ENCODE measurements around the gene SLC6A12.

Gene SLC6A12

DNA sequence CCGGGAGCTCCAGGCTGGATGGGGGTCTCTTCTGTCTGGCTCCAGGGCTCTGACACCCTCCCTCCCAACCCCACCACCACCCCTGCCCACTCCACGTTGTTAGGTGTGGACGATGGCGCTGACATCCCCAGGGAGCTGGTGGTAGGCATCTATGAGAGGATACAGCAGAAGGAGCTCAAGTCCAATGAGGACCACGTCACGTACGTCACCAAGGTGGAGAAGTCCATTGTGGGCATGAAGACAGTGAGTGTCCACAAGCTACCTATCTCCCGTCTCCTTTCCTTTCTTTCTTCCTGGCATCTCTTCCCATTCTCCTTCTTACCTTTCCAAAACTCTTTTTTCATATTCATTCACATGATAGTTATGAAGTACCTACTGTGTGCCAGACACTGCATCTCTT, 52.1 kb downstream of the SLC6A12 start:
- TF ChIP-seq, protein P1, sequence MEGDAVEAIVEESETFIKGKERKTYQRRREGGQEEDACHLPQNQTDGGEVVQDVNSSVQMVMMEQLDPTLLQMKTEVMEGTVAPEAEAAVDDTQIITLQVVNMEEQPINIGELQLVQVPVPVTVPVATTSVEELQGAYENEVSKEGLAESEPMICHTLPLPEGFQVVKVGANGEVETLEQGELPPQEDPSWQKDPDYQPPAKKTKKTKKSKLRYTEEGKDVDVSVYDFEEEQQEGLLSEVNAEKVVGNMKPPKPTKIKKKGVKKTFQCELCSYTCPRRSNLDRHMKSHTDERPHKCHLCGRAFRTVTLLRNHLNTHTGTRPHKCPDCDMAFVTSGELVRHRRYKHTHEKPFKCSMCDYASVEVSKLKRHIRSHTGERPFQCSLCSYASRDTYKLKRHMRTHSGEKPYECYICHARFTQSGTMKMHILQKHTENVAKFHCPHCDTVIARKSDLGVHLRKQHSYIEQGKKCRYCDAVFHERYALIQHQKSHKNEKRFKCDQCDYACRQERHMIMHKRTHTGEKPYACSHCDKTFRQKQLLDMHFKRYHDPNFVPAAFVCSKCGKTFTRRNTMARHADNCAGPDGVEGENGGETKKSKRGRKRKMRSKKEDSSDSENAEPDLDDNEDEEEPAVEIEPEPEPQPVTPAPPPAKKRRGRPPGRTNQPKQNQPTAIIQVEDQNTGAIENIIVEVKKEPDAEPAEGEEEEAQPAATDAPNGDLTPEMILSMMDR (IDR thresholded peaks at IDR 0.05; ENCODE audit: low read depth, low read length, missing control alignments) = no peak
- H3K4me3 ChIP-seq (ENCODE audit: low read depth, low read length) = no peak overlapping the region
- DNase-seq (ENCODE audit: low read depth) = no peak

DNA sequence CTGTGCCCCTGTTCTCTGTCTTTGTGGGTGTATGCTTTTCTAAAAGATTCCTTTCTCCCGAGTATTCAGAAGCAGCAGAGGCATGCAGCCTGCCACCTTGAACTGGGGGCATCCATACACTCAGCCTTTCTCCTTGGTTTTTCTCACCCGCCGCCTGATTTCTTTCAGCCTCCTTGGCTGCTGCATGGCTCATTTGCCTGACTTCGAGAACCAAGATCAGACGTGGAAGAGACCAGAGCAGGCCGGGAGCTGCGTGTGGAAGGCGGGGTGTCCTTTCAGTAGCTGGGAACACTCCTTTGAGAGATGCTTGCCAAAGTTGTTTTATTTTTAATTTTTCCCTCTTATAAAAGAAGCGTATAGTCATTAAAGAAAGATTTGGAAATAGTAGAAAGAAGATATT, 53.1 kb downstream of the SLC6A12 start:
- no peak for DNase-seq (ENCODE audit: low read depth)
- no peak overlapping the region for H3K4me3 ChIP-seq (ENCODE audit: low read depth, low read length)
- TF ChIP-seq, protein P1 (IDR thresholded peaks at IDR 0.05; ENCODE audit: low read depth, low read length, missing control alignments) = no peak

DNA sequence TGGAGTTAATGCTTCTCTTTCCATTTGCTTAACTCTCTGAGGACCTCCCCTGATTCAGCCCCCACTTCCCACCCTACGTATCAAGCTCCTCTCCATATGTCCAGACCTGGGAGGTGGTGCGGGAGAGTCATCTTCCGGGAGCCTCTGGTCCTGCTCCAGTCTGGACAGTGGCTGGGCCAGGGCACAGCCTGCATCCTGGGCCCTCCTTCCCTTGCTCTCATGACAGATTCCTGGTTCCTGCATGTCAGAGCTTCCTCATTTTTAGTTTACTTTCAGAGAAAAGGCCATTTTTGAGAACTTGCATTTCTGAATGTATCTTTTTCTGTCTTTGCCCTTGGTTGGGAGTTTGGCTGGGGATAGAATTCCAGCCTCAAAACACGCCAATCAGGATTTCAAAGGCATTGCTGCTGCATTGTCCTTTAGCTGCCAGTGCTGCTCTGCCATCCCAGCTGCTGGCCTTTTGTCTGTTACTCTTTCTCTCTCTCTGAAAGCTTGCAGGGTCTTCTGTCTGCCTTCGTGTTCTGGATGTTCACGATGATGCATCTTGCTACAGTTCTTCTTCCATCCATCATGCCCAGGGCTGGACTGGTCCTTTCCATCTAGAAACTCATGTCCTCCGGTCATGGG, 54.7 kb downstream of the SLC6A12 start:
- DNase-seq (ENCODE audit: low read depth) = no peak
- TF ChIP-seq, protein P1 (IDR thresholded peaks at IDR 0.05; ENCODE audit: low read depth, low read length, missing control alignments) = no peak
- H3K4me3 ChIP-seq (ENCODE audit: low read depth, low read length) = no peak overlapping the region

DNA sequence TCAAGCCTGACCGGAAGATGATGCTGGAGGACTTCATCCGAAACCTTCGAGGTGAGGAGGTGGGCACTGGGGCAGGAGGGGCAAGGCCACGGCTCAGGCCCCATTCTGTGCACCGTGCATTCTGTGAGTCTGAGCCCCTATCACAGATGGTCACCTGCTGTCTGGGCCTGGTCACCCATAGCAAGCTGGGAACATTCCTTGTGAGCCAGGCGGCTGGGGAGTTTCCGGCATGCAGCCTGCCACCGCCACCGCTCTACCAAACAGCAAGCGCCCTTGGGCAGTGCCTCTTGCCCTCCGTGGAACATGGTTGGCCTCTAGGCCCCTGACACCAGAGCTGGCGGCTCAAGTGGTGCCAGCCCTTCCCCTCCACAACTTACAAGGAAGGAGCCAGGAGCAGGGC, 56.3 kb downstream of the SLC6A12 start:
- no peak overlapping the region for H3K4me3 ChIP-seq (ENCODE audit: low read depth, low read length)
- DNase-seq (ENCODE audit: low read depth) = no peak
- TF ChIP-seq, protein P1 (IDR thresholded peaks at IDR 0.05; ENCODE audit: low read depth, low read length, missing control alignments) = no peak

DNA sequence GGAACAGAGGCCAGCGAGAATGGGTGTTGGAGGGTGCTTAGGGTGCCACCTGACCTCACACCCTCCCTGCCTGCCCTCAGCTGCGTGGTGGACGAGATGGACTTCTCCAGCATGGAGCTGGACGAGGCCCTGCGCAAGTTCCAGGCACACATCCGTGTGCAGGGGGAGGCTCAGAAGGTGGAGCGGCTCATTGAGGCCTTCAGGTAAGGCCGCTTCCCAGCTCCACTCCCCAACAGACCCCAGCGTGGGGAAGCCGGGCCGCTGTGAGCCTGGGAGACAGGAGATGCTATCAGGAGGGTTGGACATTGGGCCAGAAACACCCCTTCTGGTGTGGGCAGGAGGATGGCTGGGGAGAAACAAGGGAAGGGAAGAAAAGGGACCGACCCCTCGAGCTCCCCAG, 57.0 kb downstream of the SLC6A12 start:
- no peak for DNase-seq (ENCODE audit: low read depth)
- H3K4me3 ChIP-seq (ENCODE audit: low read depth, low read length) = no peak overlapping the region
- TF ChIP-seq, protein P1 (IDR thresholded peaks at IDR 0.05; ENCODE audit: low read depth, low read length, missing control alignments) = no peak

DNA sequence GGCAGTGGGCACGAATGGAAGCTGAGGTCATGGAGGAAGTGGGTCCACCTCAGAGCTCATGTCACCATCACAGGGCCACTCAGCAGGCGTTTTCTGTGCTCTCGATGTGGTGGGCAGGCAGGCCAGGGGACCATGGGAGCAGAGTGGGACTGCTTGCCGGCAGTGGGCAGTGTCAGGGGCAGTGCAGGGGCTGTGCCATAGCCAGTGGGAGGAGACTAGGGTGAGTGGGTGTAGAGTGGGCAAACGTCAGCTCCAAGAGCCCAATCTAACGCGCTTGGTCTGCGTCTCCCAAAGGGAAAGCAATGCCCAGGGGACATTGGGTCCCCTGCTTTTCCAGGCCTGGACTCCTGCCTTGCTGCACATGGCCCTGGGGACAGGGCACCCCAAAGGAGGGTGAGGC, 58.3 kb downstream of the SLC6A12 start:
- DNase-seq (ENCODE audit: low read depth) = no peak
- TF ChIP-seq, protein P1 (IDR thresholded peaks at IDR 0.05; ENCODE audit: low read depth, low read length, missing control alignments) = no peak
- H3K4me3 ChIP-seq (ENCODE audit: low read depth, low read length) = no peak overlapping the region

DNA sequence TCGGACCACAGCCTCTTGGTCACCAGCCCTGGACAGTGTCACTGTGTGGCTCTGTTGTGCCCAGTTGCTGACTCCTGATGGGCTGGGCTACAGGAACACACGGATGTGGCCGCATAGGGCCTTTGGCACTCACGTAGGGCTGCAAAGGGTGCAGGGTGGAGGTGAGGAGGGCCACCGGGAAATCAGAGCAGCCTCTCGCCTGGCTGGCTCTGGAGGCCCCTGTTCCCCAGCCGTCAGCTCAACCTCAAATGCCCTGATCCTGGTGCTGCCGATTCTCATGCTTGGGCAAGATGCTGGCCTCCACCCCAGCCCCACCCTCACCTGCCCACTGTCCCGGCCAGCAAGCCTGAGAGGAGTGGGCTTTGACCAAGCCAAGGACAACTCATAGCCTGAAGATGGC, 59.0 kb downstream of the SLC6A12 start:
- TF ChIP-seq, protein P1 (IDR thresholded peaks at IDR 0.05; ENCODE audit: low read depth, low read length, missing control alignments) = no peak
- DNase-seq (ENCODE audit: low read depth) = no peak
- no peak overlapping the region for H3K4me3 ChIP-seq (ENCODE audit: low read depth, low read length)

All from GM12864 (cell line).